ENCODE results near the gene PPP1R8. TPM values are rescaled to one million over a fixed set of nuclear protein-coding genes. Genes with fewer than 3 reads are reported as not detected.
"Not testable (repeated sequence)": the region's sequence is repeated elsewhere in the genome, so short reads cannot be mapped to it uniquely, and the experiment has no call there.

Gene PPP1R8
- 80.7 TPM for total RNA-seq

DNA sequence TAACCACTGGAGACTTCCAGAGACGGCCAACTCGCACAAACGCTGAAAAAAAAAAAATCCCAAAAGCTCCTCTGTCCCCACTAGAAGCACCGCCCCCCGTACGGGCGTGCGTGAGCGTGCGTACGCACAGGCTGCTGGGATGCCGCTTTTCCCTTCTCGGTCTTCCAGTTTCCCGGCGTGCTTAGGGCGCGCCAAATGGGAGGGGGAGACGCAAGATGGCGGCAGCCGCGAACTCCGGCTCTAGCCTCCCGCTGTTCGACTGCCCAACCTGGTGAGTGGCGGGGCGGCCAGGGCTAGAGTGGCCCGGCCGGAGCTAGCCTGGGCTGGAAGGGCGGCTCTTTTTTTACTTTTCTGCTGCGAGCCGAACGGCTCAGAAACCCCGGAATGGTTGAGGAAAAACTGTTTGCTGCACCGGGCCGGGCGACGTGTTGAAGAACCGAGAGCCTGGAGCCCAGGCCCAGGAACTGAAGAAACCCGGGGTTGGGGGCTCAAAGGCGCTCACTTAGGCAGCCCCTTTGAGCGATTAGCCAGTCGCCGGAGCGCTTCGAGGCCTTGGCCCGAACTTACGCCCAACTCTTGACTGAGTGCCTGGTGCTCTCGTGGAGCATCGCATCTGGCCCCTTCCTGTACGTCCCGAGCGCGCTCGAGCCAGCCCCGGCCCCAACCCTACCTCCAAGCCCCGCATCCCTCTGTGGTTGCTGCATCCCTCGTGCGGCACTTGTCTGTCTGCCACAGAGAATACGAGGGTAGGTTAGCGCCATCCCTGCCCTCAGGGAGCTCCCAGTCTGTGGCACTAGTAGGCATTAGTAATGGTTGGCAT lies at the start of gene PPP1R8:
PPP1R8 (plus strand) TSS at position 162 of the 820 bp plus-strand sequence; CDS start at position 216, 54 bp downstream.
- FAIRE-seq: no peak

DNA sequence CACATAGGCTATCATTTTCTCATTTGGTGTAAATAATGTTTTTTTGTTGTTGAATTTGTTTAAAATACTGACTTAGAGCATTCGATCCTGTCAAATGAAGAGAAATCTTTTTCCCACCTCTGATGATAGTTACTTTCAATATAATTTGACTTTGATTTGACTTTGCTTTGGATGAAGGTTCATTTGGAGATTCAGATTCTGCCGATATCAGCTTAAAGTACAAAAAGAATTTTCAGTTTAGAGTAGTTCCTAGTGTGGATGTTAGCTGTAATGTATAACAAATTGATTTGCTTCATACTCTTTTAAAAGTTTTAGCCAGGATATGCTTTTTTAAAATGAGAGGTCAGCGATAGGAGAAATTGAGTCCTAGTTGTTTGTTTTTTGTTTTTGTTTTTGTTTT lies 47.6 kb upstream of the PPP1R8 start:
- DNase-seq (ENCODE audit: low spot score in 2 of 2): no peak
- FAIRE-seq: no peak

More for the DNA sequence above, at the start of gene PPP1R8:
- peak; percentile 78 to 80 for DNase-seq (ENCODE audit: low spot score in 2 of 2)

DNA sequence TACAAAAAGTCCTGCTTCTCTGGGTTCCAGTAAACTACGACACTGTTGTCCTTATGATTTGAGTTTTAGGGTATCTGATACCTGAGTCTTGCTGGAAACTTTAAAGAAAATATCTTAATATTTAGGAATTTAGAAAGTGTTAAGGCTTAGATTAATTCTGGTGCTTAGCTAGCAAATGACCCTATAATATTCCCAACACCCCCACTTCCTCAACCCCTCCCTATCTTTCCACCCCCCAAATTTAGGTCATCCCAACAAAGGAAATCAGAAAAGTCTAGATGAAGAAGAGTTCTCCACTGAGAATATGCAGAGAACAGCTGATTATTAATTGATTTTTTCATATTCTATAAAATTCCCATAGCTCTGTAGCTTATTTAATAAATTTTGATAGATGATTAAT lies 45.9 kb upstream of the PPP1R8 start:
- no peak for FAIRE-seq
- DNase-seq (ENCODE audit: low spot score in 2 of 2): no peak

DNA sequence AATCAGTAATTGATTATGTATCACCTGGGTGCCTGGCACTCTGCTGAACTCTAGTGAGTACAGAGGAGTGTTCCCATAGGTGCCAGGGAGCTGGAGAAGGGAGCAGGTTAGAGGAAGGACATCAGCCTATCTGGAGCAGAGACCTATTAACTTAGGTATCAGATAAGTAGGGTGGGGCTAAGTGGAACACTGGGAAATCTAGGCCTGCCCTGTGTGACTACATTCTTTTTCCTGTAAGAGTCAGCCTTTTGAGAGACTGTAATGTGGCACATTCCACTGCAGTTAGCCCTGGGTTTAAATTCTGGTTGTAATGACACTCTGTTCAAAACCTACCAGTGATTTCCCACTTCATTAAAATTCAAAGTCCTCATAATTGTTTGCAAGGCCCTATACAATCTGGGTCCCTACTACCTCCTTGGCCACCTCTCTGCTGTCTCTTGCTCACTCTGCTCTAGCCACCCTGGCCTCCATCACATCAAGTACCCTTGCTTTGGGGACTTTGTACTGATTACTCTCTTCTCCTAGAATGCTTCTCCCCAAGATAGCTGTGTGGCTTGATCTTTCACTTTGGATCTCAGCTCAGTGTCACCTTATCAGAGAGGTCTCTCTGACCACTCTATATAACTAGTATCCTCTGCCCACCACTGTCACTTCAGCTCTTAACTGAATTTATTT lies 44.7 kb upstream of the PPP1R8 start:
- FAIRE-seq (no peak), DNase-seq (ENCODE audit: low spot score in 2 of 2) (no peak)

DNA sequence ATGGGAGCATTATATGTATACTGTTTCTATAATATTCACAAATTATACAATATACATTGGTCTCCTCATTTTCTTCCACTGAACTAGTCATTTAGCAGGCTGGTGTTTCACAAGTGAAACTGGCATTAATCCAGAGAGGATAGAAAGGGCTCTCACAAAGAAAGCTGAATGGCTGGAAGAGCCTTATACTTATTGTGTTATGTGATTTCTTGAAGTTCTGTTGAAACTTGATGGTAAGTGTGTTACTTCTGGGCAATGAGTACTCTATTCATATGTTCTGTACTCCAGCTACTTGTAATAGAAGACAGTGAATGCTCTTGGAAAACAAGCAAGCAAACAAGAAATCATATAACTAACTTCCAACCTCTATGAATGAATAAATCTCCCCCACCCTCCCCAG lies 42.7 kb upstream of the PPP1R8 start:
- FAIRE-seq (no peak), DNase-seq (ENCODE audit: low spot score in 2 of 2) (no peak)

- FAIRE-seq: no peak
- no peak for DNase-seq (ENCODE audit: low spot score in 2 of 2)
Measured at GRCh38 chr1:27789540-27790041, 41.0 kb upstream of the PPP1R8 start.

DNA sequence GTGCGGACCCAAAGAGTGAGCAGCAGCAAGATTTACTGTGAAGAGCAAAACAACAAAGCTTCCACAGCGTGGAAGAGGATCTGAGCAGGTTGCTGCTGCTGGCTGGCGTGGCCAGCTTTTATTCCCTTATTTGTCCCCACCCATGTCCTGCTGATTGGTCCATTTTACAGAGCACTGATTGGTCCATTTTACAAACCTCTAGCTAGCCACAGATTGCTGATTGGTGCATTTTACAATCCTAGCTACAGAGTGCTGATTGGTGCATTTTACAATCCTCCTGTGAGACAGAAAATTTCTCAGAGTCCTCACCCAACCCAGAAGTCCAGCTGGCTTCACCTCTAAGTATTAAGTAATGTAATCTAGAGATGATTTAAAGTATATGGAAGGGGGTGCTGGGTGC lies 40.3 kb upstream of the PPP1R8 start:
- DNase-seq (ENCODE audit: low spot score in 2 of 2); FAIRE-seq: not testable (repeated sequence)

- FAIRE-seq (no peak), DNase-seq (ENCODE audit: low spot score in 2 of 2) (no peak)
Measured at GRCh38 chr1:27795601-27796000, 35.0 kb upstream of the PPP1R8 start.

DNA sequence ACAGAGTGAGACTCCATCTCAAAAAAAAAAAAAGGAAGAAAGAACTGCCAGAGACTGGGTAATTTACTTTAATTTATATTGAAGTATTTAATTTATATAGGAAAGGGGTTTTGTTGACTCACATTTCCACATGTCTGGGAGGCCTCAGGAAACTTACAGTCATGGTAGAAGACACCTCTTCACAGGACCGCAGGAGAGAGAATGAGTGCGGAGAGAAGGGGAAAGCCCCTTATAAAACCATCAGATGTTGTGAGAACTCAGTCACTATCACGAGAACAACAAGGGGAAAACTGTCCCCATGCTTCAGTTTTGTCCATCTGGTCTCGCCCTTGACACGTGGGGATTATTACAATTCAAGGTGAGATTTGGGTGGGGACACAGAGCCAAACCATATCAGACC lies 25.8 kb upstream of the PPP1R8 start:
- no peak for FAIRE-seq
- DNase-seq (ENCODE audit: low spot score in 2 of 2): no peak

DNA sequence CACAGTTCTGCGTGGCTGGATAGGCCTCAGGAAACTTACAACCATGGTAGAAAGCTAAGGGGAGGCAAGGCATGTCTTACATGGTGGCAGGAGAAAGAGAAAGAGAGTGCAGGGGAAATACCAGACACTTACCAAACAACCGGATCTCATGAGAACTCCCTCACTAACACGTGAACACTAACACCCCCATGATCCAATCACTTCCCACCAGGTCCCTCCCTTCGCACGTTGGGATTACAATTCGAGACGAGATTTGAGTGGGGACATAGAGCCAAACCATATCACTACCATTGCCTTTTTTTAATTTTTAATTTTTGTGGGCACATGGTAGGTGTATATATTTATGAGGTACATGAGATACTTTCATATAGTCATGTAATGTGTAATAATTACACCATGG lies 23.8 kb upstream of the PPP1R8 start:
- no peak for DNase-seq (ENCODE audit: low spot score in 2 of 2)

DNA sequence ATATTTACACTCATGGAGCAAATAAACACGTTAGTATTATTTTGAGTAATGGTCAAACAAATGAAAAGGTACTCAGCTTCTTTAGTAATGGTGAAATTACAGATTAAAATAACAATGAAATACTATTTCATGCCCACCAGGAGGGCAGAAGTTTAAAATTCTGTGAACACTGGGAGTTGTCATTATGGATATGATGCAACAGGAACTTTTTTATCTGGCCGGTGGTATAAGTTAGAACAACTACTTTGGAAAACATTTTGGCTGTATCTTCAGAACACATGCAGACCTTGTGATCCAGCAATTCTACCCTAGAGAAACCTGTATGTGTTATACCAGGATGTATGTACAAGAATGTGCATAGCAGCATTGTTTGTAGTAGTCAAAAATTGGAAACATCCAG lies 23.2 kb upstream of the PPP1R8 start:
- FAIRE-seq: no peak
- DNase-seq (ENCODE audit: low spot score in 2 of 2): no peak

More for the DNA sequence above, 23.8 kb upstream of the PPP1R8 start:
- FAIRE-seq: no peak

DNA sequence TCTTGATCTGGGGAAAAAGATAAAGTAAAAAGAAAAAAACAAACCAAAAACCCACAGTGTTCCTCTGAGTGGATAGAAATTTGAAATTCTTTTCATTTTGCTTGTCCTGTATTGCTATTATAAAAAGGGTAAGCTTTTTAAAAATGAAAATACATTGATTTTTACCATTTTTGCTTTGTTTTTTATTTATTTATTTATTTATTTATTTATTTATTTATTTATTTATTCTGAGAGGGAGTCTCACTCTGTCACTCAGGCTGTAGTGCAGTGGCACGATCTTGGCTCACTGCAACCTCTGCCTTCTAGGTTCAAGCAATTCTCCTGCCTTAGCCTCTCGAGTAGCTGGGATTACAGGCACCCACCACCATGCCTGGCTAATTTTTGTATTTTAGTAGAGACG lies 22.5 kb upstream of the PPP1R8 start:
- DNase-seq (ENCODE audit: low spot score in 2 of 2); FAIRE-seq: not testable (repeated sequence)

DNA sequence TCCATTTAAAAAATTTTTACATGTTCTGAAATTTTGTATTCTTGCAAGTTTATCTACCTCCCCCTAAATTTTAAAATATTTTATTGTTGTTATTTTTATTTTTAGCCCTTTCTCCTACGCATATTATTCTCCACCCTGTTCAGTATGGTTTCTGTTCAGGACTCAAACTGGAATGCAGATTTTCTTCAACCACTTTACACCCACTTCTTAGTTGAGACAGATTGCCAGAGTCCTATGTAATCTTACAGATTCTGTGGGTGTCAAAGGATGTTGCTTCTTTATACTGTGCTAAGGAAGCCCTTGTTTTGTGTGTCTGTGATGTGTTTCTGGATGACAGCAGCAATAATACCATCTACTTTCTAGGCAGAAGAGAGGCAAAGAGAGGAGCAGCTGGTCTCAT lies 20.7 kb upstream of the PPP1R8 start:
- DNase-seq (ENCODE audit: low spot score in 2 of 2): no peak
- no peak for FAIRE-seq

DNA sequence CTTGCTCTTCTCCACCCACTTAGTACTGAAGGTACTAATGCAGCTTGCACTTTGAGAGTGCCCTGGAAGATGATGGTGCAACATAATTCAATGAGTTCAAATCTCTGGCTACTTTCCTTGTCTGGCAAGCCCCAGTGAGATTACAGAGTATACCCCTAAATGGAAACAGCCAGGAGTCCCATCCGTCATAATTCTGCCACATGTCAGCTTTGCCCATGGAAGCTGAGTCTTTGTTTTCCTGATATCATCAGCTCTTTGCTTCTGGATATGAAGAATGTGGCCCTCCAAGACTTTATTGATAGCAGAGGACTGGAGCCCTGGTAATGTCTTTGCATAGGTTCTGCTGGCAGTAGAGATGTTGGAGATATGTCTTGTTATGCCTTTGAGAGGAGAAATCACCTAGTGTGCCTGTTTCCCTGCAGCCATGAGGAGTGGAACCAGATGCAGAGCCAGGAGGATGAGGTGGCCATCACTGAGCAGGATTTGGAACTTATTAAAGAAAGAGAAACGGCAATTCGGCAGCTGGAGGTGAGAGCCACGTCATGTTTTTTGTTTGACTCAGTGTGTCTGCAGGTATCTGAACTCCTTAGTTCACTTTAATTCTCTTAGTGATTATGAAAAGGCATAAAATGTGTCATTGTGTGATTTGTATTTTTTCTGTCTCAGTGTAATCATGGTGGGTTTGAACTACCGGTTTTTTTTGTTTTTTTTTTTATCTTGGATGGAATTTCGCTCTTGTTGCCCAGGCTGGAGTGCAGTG lies 18.7 kb upstream of the PPP1R8 start:
- DNase-seq (ENCODE audit: low spot score in 2 of 2): no peak
- FAIRE-seq: no peak

DNA sequence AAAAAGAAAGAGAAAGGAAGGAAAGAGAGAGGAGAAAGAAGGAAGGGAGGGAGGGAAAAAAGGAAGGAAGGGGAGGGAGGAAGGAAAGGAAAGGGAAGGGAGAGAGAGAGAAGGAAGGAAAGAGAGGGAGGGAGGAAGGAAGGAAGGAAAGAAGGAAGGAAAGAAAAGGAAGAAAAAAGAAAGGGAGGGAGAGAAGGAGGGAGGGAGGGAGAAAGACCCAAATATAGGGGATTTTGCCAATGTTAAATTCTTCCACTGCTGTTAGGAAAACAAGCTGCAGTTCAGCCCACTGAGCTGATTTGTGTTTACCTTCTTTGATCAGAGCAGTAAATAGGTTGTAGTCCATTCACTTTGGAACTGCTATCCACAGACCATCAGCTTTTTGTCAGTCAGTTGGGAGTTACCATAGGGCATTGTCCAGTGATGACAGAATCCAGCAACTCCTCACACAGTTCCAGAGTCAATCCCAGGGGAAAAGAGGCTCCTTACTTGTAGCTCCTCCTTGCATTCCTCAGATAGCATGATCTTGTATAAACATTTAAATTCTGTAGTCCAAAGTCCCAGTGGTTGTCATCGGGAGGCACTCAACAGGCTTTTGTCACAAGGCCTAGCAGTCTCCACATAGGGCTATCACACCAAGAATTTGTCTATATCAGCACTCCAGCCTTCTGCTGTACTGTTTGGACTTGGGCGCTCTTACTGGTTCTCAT lies 13.5 kb upstream of the PPP1R8 start:
- no peak for DNase-seq (ENCODE audit: low spot score in 2 of 2)
- no peak for FAIRE-seq

- FAIRE-seq: no peak
- DNase-seq (ENCODE audit: low spot score in 2 of 2): no peak
Measured at GRCh38 chr1:27821761-27822315, 8.7 kb upstream of the PPP1R8 start.

DNA sequence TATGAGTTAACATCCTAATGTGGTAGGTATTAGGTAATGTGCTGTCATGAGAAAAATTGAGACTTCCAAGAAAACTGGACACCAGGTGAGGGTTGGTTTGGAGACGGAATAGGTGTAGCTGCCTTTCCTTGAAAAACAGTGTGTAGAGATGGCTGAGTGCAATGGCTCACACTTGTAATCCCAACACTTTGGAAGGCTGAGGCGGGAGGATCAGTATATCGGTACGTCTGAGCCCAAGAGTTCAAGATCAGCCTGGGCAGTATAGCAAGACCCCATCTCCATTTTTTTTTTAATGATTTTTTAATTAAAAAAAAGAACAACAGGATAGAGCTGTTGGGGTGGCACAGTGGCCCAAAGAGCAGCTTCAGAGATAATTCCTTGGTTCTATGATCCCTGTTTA lies 6.8 kb upstream of the PPP1R8 start:
- no peak for DNase-seq (ENCODE audit: low spot score in 2 of 2)
- no peak for FAIRE-seq

- FAIRE-seq (no peak), DNase-seq (ENCODE audit: low spot score in 2 of 2) (no peak)
Measured at GRCh38 chr1:27824411-27824810, 6.2 kb upstream of the PPP1R8 start.

DNA sequence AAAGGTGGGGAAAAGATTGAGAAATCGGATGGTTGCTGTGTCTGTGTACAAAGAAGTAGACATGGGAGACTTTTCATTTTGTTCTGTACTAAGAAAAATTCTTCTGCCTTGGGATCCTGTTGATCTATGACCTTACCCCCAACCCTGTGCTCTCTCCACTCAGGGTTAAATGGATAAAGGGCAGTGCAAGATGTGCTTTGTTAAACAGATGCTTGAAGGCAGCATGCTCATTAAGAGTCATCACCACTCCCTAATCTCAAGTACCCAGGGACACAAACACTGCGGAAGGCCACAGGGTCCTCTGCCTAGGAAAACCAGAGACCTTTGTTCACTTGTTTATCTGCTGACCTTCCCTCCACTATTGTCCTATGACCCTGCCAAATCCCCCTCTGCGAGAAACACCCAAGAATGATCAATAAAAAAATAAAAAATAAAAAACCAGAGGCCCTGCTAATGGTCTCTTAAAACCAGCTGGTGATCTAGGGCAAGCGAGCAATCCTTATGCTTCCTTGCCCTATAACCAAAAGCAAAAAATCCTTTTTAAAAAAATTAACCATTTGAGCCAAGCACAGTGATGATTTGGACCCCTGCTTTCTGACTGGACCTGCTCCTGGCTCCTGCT lies 1.1 kb upstream of the PPP1R8 start:
- FAIRE-seq; DNase-seq (ENCODE audit: low spot score in 2 of 2): not testable (repeated sequence)

Measured in frontal cortex (tissue), 4 donors.